Esophagus muscularis mucosa (tissue), 3 donors: ENCODE data around the gene WEE1.

Source experiments
- POLR2A ChIP-seq: fragments of 450-650 bp; IDR thresholded peaks from one replicate; pipeline ENCODE4 v1.6.1; 2017; ENCODE audit warnings: antibody characterized with exemption, moderate library complexity, mild to moderate bottlenecking, low read depth
- TF ChIP-seq, protein P1 (sequence below), 3 experiments: fragments of 200-600 bp in 2 of 3; fragments of 450-650 bp in 1 of 3; sonication (generic) in 2 of 3; IDR thresholded peaks; one replicate each; pipeline ENCODE4 v1.5.1; 2017 to 2019; ENCODE audit warnings: antibody characterized with exemption in 3 of 3, mild to moderate bottlenecking in 2 of 3, moderate library complexity in 1 of 3

- no peak for TF ChIP-seq POLR2A
- TF ChIP-seq, protein P1, sequence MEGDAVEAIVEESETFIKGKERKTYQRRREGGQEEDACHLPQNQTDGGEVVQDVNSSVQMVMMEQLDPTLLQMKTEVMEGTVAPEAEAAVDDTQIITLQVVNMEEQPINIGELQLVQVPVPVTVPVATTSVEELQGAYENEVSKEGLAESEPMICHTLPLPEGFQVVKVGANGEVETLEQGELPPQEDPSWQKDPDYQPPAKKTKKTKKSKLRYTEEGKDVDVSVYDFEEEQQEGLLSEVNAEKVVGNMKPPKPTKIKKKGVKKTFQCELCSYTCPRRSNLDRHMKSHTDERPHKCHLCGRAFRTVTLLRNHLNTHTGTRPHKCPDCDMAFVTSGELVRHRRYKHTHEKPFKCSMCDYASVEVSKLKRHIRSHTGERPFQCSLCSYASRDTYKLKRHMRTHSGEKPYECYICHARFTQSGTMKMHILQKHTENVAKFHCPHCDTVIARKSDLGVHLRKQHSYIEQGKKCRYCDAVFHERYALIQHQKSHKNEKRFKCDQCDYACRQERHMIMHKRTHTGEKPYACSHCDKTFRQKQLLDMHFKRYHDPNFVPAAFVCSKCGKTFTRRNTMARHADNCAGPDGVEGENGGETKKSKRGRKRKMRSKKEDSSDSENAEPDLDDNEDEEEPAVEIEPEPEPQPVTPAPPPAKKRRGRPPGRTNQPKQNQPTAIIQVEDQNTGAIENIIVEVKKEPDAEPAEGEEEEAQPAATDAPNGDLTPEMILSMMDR (IDR thresholded peaks at IDR 0.05), result no peak
Observed at GRCh38 chr11:9609002-9609759, 35.7 kb downstream of the WEE1 start.
